Activated T-cell treated with anti-CD3 and anti-CD28 coated beads, Interleukin-2, amount 50 U/mL, for 72 hours (primary cell): Measurements from ENCODE around the gene UNC93A. TPM values are rescaled to one million over a fixed set of nuclear protein-coding genes. Genes with fewer than 3 reads are reported as not detected.

Experiments
- ATAC-seq, 2 donors: fragments of 150-1000 bp; cut with Tn5 transposase; replicated peaks in 1 of 2; 2 replicates each; pipeline ENCODE4 v1.10.0; 2021; ENCODE audit warnings: moderate library complexity in 2 of 2, mild to moderate bottlenecking in 1 of 2
- DNase-seq, 2 donors: peaks; one replicate each; pipeline ENCODE4 v3.0.0; 2021 to 2022; ENCODE audit warnings: mixed read lengths in 1 of 2
- H3K27ac Mint-ChIP-seq: one replicate; pipeline ENCODE4 v1.8.0; 2022; ENCODE audit warnings: mild to moderate bottlenecking, moderate library complexity, mixed read lengths
- H3K27me3 Mint-ChIP-seq: one replicate; pipeline ENCODE4 v1.8.0; 2022; ENCODE audit warnings: low read depth, mixed read lengths
- H3K36me3 Mint-ChIP-seq, 2 donors: one replicate each; pipeline ENCODE4 v1.8.0; 2022; ENCODE audit warnings: mixed read lengths in 2 of 2, mild to moderate bottlenecking in 1 of 2; ENCODE audit not compliant: insufficient read depth in 2 of 2
- H3K4me1 Mint-ChIP-seq: one replicate; pipeline ENCODE4 v1.8.0; 2022; ENCODE audit warnings: low read depth, mixed read lengths
- H3K4me3 Mint-ChIP-seq, 2 donors: one replicate each; pipeline ENCODE4 v1.8.0; 2022; ENCODE audit warnings: mild to moderate bottlenecking in 2 of 2, mixed read lengths in 2 of 2, moderate library complexity in 2 of 2
- H3K9me3 Mint-ChIP-seq, 2 donors: one replicate each; pipeline ENCODE4 v1.8.0; 2022; ENCODE audit warnings: mixed read lengths in 2 of 2
- total RNA-seq, 2 donors: library from RNA; stranded (reverse); gene quantifications; one replicate each; pipeline ENCODE4 v1.2.3, GENCODE V29; 2022

Gene UNC93A
- total RNA-seq, 2 donors from 2014 or later = not detected

DNA sequence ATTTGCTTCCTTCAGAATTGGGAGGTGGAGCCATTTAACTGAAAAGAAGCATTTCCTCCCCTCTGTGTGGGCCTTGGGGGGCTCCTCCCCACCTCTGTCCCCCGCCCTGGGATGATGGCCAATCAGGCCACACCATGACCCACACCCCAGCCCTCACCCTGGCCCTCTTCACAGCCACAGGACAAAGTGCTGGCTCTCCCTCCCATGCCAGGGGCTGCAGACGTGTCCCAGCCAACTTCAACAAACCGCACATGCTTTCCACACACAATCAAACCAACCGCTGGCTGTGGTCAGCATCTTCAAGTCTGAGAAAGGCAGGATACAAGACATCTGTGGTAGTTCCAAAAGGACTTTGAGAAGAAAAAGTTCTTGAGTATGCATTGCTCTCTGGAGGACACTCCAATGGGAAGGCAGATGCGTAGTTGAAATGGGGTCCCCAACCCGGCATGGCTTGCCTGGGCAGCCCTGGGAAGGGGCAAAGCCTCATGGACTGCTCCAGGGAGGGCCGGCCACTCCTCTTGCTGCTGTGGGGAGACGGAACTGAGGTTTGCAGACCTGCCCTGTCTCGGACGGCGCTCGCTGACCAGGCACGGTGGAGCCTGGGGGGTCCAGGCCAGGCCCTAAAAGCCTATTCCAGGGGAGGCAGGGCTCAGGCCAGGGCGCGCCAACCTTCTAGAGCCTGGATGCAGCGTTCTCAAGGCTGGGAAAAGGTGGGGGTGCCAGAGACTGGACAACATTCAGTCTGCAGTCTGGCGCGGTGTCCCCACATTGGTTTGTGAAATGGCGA is 45.9 kb downstream of the UNC93A start:
- H3K4me1 Mint-ChIP-seq = no peaks in the 10 kb centered on the region
- peaks cover 12% of the 10 kb centered on the region for H3K27me3 Mint-ChIP-seq
- ATAC-seq = no peak
- H3K4me3 Mint-ChIP-seq = no peak overlapping the region
- H3K36me3 Mint-ChIP-seq = peaks cover 0 to 1% of the 10 kb centered on the region in 2 donors
- H3K9me3 Mint-ChIP-seq = peaks cover 0 to 2% of the 10 kb centered on the region in 2 donors
- no peak for DNase-seq
- no peak overlapping the region for H3K27ac Mint-ChIP-seq

DNA sequence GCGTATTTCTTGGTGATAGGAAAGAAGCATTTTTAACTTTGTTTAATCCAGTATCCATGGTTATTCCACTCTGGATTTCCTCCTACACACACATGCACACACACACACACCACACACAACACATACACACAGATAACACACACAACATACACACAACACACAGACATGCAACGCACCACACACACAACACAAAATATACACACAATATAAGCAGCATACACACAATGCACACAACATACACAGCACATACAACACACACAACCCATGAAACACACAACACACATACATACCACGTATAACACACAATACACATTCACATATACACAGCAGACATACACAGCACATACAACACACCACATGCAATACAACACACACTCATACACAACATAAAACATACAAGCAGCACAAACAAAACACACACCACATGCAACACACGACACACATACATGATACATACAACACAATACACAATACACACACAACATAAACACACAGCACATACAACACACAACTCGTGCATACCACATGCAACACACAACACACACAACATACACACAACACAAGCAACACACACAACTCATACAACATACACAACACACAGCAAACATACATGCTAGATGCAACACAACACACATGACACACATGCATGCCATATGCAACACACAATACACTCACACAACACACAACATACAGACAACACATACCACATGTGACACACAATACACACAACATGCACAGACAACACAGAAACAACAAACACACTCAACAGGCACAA is 46.7 kb downstream of the UNC93A start:
- DNase-seq (no peak), ATAC-seq (no peak)
- Mint-ChIP-seq H3K9me3 (peaks cover 0 to 2% of the 10 kb centered on the region in 2 donors), H3K4me1 (no peaks in the 10 kb centered on the region), H3K4me3 (no peak overlapping the region), H3K27me3 (peaks cover 12% of the 10 kb centered on the region), H3K27ac (no peak overlapping the region), H3K36me3 (peaks cover 0 to 1% of the 10 kb centered on the region in 2 donors)

- Mint-ChIP-seq H3K9me3 (peaks cover 0 to 2% of the 10 kb centered on the region in 2 donors), H3K36me3 (peaks cover 0 to 1% of the 10 kb centered on the region in 2 donors), H3K27ac (no peak overlapping the region), H3K4me1 (peaks cover 2% of the 10 kb centered on the region), H3K27me3 (peaks cover 17% of the 10 kb centered on the region), H3K4me3 (no peak overlapping the region)
- DNase-seq = no peak
- ATAC-seq = no peak
Observed at GRCh38 chr6:167338541-167339117, 47.5 kb downstream of the UNC93A start.

DNA sequence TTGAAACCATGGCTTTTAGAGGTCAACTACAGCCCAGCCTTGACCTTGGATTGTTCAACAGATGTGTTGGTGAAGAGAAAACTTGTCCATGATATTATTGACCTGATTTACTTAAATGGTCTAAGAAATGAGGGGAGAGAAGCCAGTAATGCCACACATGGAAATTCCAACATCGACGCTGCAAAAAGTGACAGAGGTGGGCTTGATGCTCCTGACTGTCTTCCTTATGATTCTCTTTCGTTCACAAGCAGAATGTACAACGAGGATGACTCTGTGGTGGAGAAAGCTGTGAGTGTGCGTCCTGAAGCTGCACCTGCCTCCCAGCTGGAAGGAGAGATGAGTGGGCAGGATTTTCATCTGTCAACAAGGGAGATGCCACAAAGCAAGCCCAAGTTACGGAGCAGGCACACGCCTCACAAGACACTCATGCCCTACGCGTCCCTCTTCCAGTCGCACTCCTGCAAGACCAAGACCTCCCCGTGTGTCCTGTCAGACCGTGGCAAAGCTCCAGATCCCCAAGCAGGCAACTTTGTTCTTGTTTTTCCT is 50.0 kb downstream of the UNC93A start:
- H3K27ac Mint-ChIP-seq = no peak overlapping the region
- H3K9me3 Mint-ChIP-seq = no peaks in the 10 kb centered on the region
- no peaks in the 10 kb centered on the region for H3K36me3 Mint-ChIP-seq
- DNase-seq (no peak), ATAC-seq (no peak)
- H3K27me3 Mint-ChIP-seq = peaks cover 39% of the 10 kb centered on the region
- H3K4me3 Mint-ChIP-seq = no peak overlapping the region
- H3K4me1 Mint-ChIP-seq = peaks cover 7% of the 10 kb centered on the region

GRCh38 chr6:167341665-167342655 is 50.8 kb downstream of the UNC93A start:
- Mint-ChIP-seq H3K4me3 (no peak overlapping the region), H3K9me3 (no peaks in the 10 kb centered on the region), H3K27me3 (peaks cover 42% of the 10 kb centered on the region), H3K4me1 (peaks cover 7% of the 10 kb centered on the region), H3K36me3 (no peaks in the 10 kb centered on the region), H3K27ac (no peak overlapping the region)
- ATAC-seq (no peak), DNase-seq (no peak)

GRCh38 chr6:167342879-167343610 is 51.9 kb downstream of the UNC93A start:
- DNase-seq = no peak
- Mint-ChIP-seq H3K36me3 (peaks cover 0 to 2% of the 10 kb centered on the region in 2 donors), H3K4me1 (peaks cover 7% of the 10 kb centered on the region), H3K9me3 (no peaks in the 10 kb centered on the region), H3K4me3 (no peak overlapping the region), H3K27ac (no peak overlapping the region), H3K27me3 (peaks cover 50% of the 10 kb centered on the region)
- ATAC-seq = no peak

DNA sequence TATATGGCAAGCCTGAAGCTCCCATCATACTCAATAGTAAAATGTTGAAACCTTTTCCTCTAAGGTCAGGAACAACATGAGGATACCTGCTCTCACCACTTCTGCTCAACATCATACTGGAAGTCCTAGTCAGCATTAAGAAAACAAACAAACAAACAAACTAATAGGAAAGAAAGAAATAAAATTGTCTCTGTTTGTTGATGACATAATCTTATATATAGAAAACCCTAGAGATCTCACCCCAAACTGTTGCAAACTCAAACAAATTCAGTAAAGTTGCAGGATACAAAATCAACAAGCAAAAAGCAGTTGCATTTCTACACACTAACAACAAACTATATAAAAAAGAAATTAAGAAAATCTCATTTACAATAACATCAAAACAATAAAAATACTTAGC is 54.2 kb downstream of the UNC93A start:
- Mint-ChIP-seq H3K27me3 (peaks cover 60% of the 10 kb centered on the region), H3K36me3 (peaks cover 4 to 6% of the 10 kb centered on the region in 2 donors), H3K9me3 (no peaks in the 10 kb centered on the region), H3K4me3 (no peak overlapping the region), H3K27ac (no peak overlapping the region), H3K4me1 (peaks cover 19% of the 10 kb centered on the region)
- ATAC-seq (no peak), DNase-seq (no peak)

- ATAC-seq = no peak
- H3K36me3 Mint-ChIP-seq = peaks cover 4 to 6% of the 10 kb centered on the region in 2 donors
- no peak overlapping the region for H3K4me3 Mint-ChIP-seq
- no peaks in the 10 kb centered on the region for H3K9me3 Mint-ChIP-seq
- DNase-seq = no peak
- H3K4me1 Mint-ChIP-seq = peaks cover 24% of the 10 kb centered on the region
- H3K27ac Mint-ChIP-seq = no peak overlapping the region
- peaks cover 63% of the 10 kb centered on the region for H3K27me3 Mint-ChIP-seq
Observed at GRCh38 chr6:167345960-167346359, 54.8 kb downstream of the UNC93A start.

GRCh38 chr6:167347226-167347625 is 56.1 kb downstream of the UNC93A start:
- Mint-ChIP-seq H3K36me3 (peaks cover 6 to 9% of the 10 kb centered on the region in 2 donors), H3K4me1 (peaks cover 35% of the 10 kb centered on the region), H3K4me3 (no peak overlapping the region), H3K9me3 (peaks cover 0 to under 1% of the 10 kb centered on the region in 2 donors), H3K27ac (no peak overlapping the region), H3K27me3 (peaks cover 63% of the 10 kb centered on the region)
- no peak for DNase-seq
- ATAC-seq = no peak

DNA sequence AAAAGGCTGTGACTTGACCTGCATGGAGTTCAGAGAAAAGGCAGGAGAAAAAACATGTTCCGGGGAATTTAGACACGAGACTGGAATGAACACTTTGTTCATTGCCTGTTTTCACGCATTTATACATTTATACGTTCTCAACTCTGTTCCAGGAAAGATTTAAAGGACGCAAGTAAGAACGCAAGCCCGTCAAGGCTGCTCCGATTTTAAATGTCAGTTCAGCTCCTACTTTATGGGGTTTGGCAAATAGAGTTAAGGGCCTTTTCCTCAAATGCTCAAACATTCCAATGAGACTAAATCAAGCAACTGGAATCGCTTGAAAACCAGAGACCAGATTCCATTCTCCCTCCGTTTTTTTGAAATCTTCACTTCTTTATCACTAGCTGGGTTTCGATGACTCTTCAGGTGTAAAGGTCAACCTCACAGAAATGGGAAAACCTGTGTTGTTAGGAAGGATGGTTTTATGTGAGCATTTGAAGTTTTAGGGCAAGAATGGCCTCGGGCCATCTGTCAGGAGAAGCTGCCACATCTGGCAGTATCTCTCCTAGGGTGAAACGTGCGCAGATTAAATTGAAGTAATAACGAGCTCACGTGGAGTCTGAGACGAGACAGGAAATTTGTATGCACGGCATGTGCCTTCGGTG is 58.6 kb downstream of the UNC93A start:
- no peak for DNase-seq
- H3K4me3 Mint-ChIP-seq = peak overlapping the region; percentile 85 to 89

GRCh38 chr6:167350275-167350696 is 59.2 kb downstream of the UNC93A start:
- Mint-ChIP-seq H3K27me3 (peaks cover 59% of the 10 kb centered on the region), H3K36me3 (peaks cover 8 to 14% of the 10 kb centered on the region in 2 donors), H3K9me3 (peaks cover 0 to 3% of the 10 kb centered on the region in 2 donors), H3K27ac (peak overlapping the region; percentile 13), H3K4me1 (peaks cover 28% of the 10 kb centered on the region), H3K4me3 (peak overlapping the region; percentile 85 to 89)
- ATAC-seq = no peak
- DNase-seq = peak in 1 of 2 donors; percentile 20

More for the DNA sequence above, 58.6 kb downstream of the UNC93A start:
- Mint-ChIP-seq H3K9me3 (peaks cover 0 to 3% of the 10 kb centered on the region in 2 donors), H3K4me1 (peaks cover 28% of the 10 kb centered on the region), H3K27ac (peak overlapping the region; percentile 13), H3K27me3 (peaks cover 62% of the 10 kb centered on the region), H3K36me3 (peaks cover 8 to 14% of the 10 kb centered on the region in 2 donors)
- no peak for ATAC-seq
